ENCODE data around the gene SPACA6. TPM values are rescaled to one million over a fixed set of nuclear protein-coding genes. Genes with fewer than 3 reads are reported as not detected.

Gene SPACA6
- total and polyA plus RNA-seq, 9 of the 15 experiments (the other 6 are each of a cell fraction or from before 2014, with no cell fraction given) = 1.3 to 17.3 (median 6.2) TPM

GRCh38 chr19:51688671-51689571 is 4.2 kb upstream of the SPACA6 start (continued):
- TF ChIP-seq CSDE1 (IDR thresholded peaks at IDR 0.05) (peak in 1 of 2 experiments; percentile 65; a peak in 1 of 4 replicates), POLR2G (IDR thresholded peaks at IDR 0.05; ENCODE audit: low read depth, low read length) (peak; percentile 74), SMARCE1 (IDR thresholded peaks at IDR 0.05) (peak; percentile 87), NR0B1 (IDR thresholded peaks at IDR 0.05; ENCODE audit: partially characterized antibody) (no peak), BRD9 (IDR thresholded peaks at IDR 0.05; ENCODE audit: low read depth, partially characterized antibody) (peak; percentile 74), CCNT2 (IDR thresholded peaks at IDR 0.05; ENCODE audit: borderline replicate concordance, extremely low read depth, insufficient read length, low read depth, low read length) (peak; percentile 49), NFRKB (IDR thresholded peaks at IDR 0.05; ENCODE audit: low read depth) (peak; percentile 64; the same call in 1 of the 2 replicates), SAP30 (IDR thresholded peaks at IDR 0.05; ENCODE audit: borderline replicate concordance, insufficient read depth, low read depth, low read length, poor library complexity, severe bottlenecking) (peak; percentile 49), DNMT1 (IDR thresholded peaks at IDR 0.05) (peak; percentile 82; the same call in 1 of the 2 replicates), MCM2 (IDR thresholded peaks at IDR 0.05; ENCODE audit: low read depth) (peak; percentile 83; the same call in 1 of the 2 replicates), CLOCK (CRISPR knock-in tag; IDR thresholded peaks at IDR 0.05; ENCODE audit: borderline replicate concordance) (no peak), ZNF407 (IDR thresholded peaks at IDR 0.05; ENCODE audit: low read depth) (peak; percentile 58), HDAC1 (IDR thresholded peaks at IDR 0.05) (peak in 1 of 2 experiments; percentile 95; a peak in 2 of 4 replicates)
